ENCODE data around the gene PLXND1. TPM values are rescaled to one million over a fixed set of nuclear protein-coding genes. Genes with fewer than 3 reads are reported as not detected.

PLXND1 gene
- total RNA-seq, 2 donors from 2014 or later, result 47.7 to 135 TPM

DNA sequence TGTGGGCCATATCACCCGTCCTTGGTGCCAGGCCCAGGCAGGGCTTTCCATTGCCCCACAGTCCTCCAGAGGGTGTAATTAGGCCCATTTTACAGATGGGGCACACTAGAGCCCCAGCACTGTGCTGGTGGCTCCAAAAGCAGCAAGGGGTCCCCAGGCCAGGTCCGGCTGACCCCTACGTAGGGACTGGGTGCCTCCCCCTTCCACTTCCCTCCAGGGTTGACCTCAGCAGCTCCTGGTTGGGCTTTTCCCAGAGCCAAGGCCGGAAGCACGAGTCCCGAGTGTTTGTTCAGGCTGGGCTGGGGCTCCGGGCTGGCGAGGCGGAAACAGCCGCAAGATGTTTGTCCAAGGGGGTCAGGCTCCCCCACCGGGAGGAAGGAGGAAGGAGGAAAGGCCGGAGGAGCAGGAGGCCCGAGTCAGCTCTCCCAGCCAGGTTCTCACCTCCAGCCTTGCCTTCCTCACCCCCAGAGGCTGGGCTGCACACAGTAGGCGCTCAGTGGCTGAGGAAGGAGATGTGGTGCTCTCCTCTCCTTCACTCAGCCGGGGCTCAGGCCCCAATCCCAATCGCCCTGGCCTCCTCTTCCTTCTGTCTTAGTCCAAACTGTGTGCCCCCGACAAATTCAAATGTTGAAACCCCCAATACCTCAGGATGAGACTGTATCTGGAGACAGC, 17.1 kb upstream of the PLXND1 start:
- ATAC-seq, result no peak
- TF ChIP-seq, protein P1, sequence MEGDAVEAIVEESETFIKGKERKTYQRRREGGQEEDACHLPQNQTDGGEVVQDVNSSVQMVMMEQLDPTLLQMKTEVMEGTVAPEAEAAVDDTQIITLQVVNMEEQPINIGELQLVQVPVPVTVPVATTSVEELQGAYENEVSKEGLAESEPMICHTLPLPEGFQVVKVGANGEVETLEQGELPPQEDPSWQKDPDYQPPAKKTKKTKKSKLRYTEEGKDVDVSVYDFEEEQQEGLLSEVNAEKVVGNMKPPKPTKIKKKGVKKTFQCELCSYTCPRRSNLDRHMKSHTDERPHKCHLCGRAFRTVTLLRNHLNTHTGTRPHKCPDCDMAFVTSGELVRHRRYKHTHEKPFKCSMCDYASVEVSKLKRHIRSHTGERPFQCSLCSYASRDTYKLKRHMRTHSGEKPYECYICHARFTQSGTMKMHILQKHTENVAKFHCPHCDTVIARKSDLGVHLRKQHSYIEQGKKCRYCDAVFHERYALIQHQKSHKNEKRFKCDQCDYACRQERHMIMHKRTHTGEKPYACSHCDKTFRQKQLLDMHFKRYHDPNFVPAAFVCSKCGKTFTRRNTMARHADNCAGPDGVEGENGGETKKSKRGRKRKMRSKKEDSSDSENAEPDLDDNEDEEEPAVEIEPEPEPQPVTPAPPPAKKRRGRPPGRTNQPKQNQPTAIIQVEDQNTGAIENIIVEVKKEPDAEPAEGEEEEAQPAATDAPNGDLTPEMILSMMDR (IDR thresholded peaks at IDR 0.05), result no peak
- TF ChIP-seq POLR2A (IDR thresholded peaks at IDR 0.05), result no peak
- no peaks in the 10 kb centered on the region for H3K27me3 ChIP-seq
- H3K4me3 ChIP-seq, result no peak overlapping the region
- 36% methylated on average over 2 to 17 of the region's 17 CpGs for WGBS, 2 donors
- intact Hi-C loops (cut with DNase I), result no loop called here
- peak overlapping the region; percentile 8 to 96 (median 36) for H3K27ac ChIP-seq
- peaks cover 52% of the 10 kb centered on the region for H3K4me1 ChIP-seq
- no peaks in the 10 kb centered on the region for H3K36me3 ChIP-seq (replicated peaks in 1 of 2; ENCODE audit: insufficient read depth in 1 of 2, low read depth in 2 of 2)
- DNase-seq, result peak; percentile 56 to 81 (median 66)
- H3K9me3 ChIP-seq, result no peaks in the 10 kb centered on the region

- H3K9me3 ChIP-seq, result no peaks in the 10 kb centered on the region
- H3K4me3 ChIP-seq, result no peak overlapping the region
- intact Hi-C loops (cut with DNase I), result no loop called here
- TF ChIP-seq, protein P1 (IDR thresholded peaks at IDR 0.05), result no peak
- TF ChIP-seq POLR2A (IDR thresholded peaks at IDR 0.05), result no peak
- DNase-seq (no peak), ATAC-seq (no peak)
- 82 to 84% methylated on average over 8 to 10 of the region's 10 CpGs for WGBS, 2 donors
- H3K36me3 ChIP-seq (replicated peaks in 1 of 2; ENCODE audit: insufficient read depth in 1 of 2, low read depth in 2 of 2), result no peaks in the 10 kb centered on the region
- H3K4me1 ChIP-seq, result peaks cover 45% of the 10 kb centered on the region
- H3K27me3 ChIP-seq, result no peaks in the 10 kb centered on the region
- peak overlapping the region in 3 of 4 donors; percentile 11 to 96 (median 62) for H3K27ac ChIP-seq
These were observed 16.5 kb upstream of the PLXND1 start for GRCh38 chr3:129622933-129623332.

DNA sequence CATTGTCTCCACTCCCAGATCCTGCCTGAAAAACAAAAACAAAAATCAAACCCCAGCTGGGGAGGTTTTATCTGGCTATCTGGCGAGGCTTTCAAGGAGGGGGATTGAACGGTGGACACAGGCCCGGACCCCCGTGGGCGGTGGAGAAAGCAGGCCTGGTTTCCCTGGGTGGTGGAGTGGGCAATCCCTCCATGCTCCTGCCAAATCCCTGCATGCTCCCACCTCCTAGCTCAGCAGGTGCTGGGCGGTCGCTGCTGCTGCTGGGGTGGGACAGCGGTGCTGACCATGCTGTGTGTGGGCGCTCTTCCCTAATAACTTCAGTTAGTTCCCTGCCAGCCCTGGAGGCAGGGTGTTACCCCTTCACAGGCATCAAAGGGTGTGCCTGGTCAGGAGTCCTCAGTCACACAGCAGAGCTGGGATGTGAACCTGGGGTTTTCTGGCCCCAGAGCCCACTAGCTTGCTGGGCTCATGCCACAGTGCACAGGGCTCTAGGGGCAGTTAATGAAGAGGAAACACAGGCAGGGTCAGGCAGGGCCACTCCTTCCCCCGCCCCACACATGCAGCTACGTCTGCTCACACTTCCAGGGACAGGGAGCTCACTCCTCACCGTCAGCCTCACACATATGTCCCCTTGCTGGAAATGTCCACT, 15.9 kb upstream of the PLXND1 start:
- peaks cover 39% of the 10 kb centered on the region for H3K4me1 ChIP-seq
- DNase-seq, result no peak

GRCh38 chr3:129621626-129622225, 15.2 kb upstream of the PLXND1 start:
- H3K9me3 ChIP-seq, result no peaks in the 10 kb centered on the region
- no peaks in the 10 kb centered on the region for H3K27me3 ChIP-seq
- H3K4me3 ChIP-seq, result no peak overlapping the region
- WGBS, 2 donors, result 79 to 88% methylated on average over 12 to 14 of the region's 14 CpGs
- peaks cover 35% of the 10 kb centered on the region for H3K4me1 ChIP-seq
- DNase-seq (no peak), ATAC-seq (no peak)
- intact Hi-C loops (cut with DNase I), result no loop called here
- TF ChIP-seq, protein P1 (IDR thresholded peaks at IDR 0.05), result no peak
- TF ChIP-seq POLR2A (IDR thresholded peaks at IDR 0.05), result no peak
- H3K27ac ChIP-seq, result peak overlapping the region in 1 of 4 donors; percentile 96
- H3K36me3 ChIP-seq (replicated peaks in 1 of 2; ENCODE audit: insufficient read depth in 1 of 2, low read depth in 2 of 2), result no peaks in the 10 kb centered on the region

More for the DNA sequence above, 15.9 kb upstream of the PLXND1 start:
- H3K27ac ChIP-seq, result peak overlapping the region in 2 of 4 donors; percentile 37 to 96
- no peaks in the 10 kb centered on the region for H3K36me3 ChIP-seq (replicated peaks in 1 of 2; ENCODE audit: insufficient read depth in 1 of 2, low read depth in 2 of 2)
- TF ChIP-seq POLR2A (IDR thresholded peaks at IDR 0.05), result no peak
- TF ChIP-seq, protein P1 (IDR thresholded peaks at IDR 0.05), result no peak
- no peak for ATAC-seq
- H3K27me3 ChIP-seq, result no peaks in the 10 kb centered on the region
- 75 to 77% methylated on average over 8 to 12 of the region's 12 CpGs for WGBS, 2 donors
- intact Hi-C loops (cut with DNase I), result no loop called here
- no peak overlapping the region for H3K4me3 ChIP-seq
- H3K9me3 ChIP-seq, result no peaks in the 10 kb centered on the region

All from body of pancreas (tissue), 4 donors.